PC-9 (cell line): ENCODE measurements around the gene DAPK2. TPM values are rescaled to one million over a fixed set of nuclear protein-coding genes. Genes with fewer than 3 reads are reported as not detected.

Experiments used
- BruUV-seq: library from RNA; stranded (reverse); fragments of 400-500 nt; replicated peaks from 2 replicates; lab custom pipeline; 2021; lab: Mats Ljungman, UMichigan
- CTCF ChIA-PET: fragments of 300-600 bp; sonication (Branson Sonifier 250); formaldehyde crosslinking; loops from one replicate; lab custom pipeline; 2022; ENCODE audit warnings: antibody characterized with exemption; lab: Charles Lee
- POLR2A ChIA-PET: fragments of 300-600 bp; sonication (Branson Sonifier 250); formaldehyde crosslinking; loops from one replicate; lab custom pipeline; 2022; ENCODE audit warnings: antibody characterized with exemption; ENCODE audit not compliant: unreplicated experiment; lab: Charles Lee
- DNase-seq, 2 experiments: peaks; one replicate each; pipeline versions ENCODE4 v3.0.0 to v3.0.0-alpha.2; 2015 to 2022; ENCODE audit warnings: mixed read lengths in 1 of 2
- H2AFZ ChIP-seq: fragments of 200-600 bp; sonication (generic); 2 replicates; pipeline ENCODE4 v1.8.1; 2017; ENCODE audit warnings: antibody characterized with exemption
- H3F3A ChIP-seq: fragments of 200-600 bp; sonication (generic); 2 replicates; pipeline ENCODE4 v1.8.1; 2017; ENCODE audit warnings: antibody characterized with exemption, mild to moderate bottlenecking, low read depth; ENCODE audit not compliant: insufficient read depth
- H3K27ac ChIP-seq: fragments of 200-600 bp; sonication (generic); 2 replicates; pipeline ENCODE4 v1.6.1; 2016; ENCODE audit warnings: mixed run types
- H3K27me3 ChIP-seq: fragments of 200-600 bp; sonication (generic); 2 replicates; pipeline ENCODE4 v1.6.1; 2016; ENCODE audit warnings: low read depth, mixed run types; ENCODE audit not compliant: insufficient read depth
- H3K36me3 ChIP-seq: fragments of 200-600 bp; sonication (generic); 2 replicates; pipeline ENCODE4 v1.6.1; 2016; ENCODE audit warnings: low read depth, mixed run types
- H3K4me1 ChIP-seq: fragments of 200-600 bp; sonication (generic); replicated peaks from 2 replicates; pipeline ENCODE4 v1.6.1; 2016; ENCODE audit warnings: mixed run types; ENCODE audit not compliant: insufficient read depth
- H3K4me2 ChIP-seq: fragments of 200-600 bp; sonication (generic); 2 replicates; pipeline ENCODE4 v1.6.1; 2017; ENCODE audit warnings: mixed run types
- H3K4me3 ChIP-seq: fragments of 200-600 bp; sonication (generic); 2 replicates; pipeline ENCODE4 v1.6.1; 2016; ENCODE audit warnings: mixed run types
- H3K79me2 ChIP-seq: fragments of 200-600 bp; sonication (generic); 2 replicates; pipeline ENCODE4 v1.6.1; 2017; ENCODE audit warnings: low read depth, mixed run types
- H3K9me2 ChIP-seq: fragments of 200-600 bp; sonication (generic); 2 replicates; pipeline ENCODE4 v1.8.1; 2017; ENCODE audit warnings: mild to moderate bottlenecking; ENCODE audit not compliant: insufficient read depth
- H3K9me3 ChIP-seq: fragments of 200-600 bp; sonication (generic); 2 replicates; pipeline ENCODE4 v1.8.1; 2016; ENCODE audit warnings: low read depth; ENCODE audit not compliant: insufficient read depth
- H4K20me1 ChIP-seq: fragments of 200-600 bp; sonication (generic); 2 replicates; pipeline ENCODE4 v1.8.1; 2017; ENCODE audit not compliant: insufficient read depth
- CTCF ChIP-seq: fragments of 200-600 bp; sonication (generic); conservative IDR thresholded peaks from 2 replicates; pipeline ENCODE4 v1.6.1; 2017; ENCODE audit warnings: mixed run types, antibody characterized with exemption, mild to moderate bottlenecking, moderate library complexity
- EZH2 ChIP-seq: fragments of 200-600 bp; sonication (generic); IDR thresholded peaks from 2 replicates; pipeline ENCODE4 v1.8.0; 2017; ENCODE audit warnings: antibody characterized with exemption, low read depth
- intact Hi-C: fragments of 100-400 bp; cut with micrococcal nuclease; formaldehyde crosslinking; loops from one replicate; pipeline ENCODE4 v1.10.0; 2022; ENCODE audit not compliant: unreplicated experiment
- total RNA-seq: library from RNA; stranded (reverse); gene quantifications from 2 replicates; pipeline ENCODE4 v1.2.3, GENCODE V29; 2021

The DAPK2 gene
- total RNA-seq, 1 experiment from 2014 or later: 11.0 TPM

- no peak overlapping the region for H3K27ac ChIP-seq
- no peaks in the 10 kb centered on the region for H3K27me3 ChIP-seq
- no peaks in the 10 kb centered on the region for H3F3A ChIP-seq
- H2AFZ ChIP-seq: no peak overlapping the region
- H4K20me1 ChIP-seq: no peaks in the 10 kb centered on the region
- intact Hi-C loops: no loop called here
- no peak for DNase-seq
- no TSS peak for BruUV-seq
- H3K36me3 ChIP-seq: no peaks in the 10 kb centered on the region
- H3K9me2 ChIP-seq: no peaks in the 10 kb centered on the region
- ChIA-PET CTCF (no interaction called here), POLR2A (no interaction called here)
- H3K4me3 ChIP-seq: no peak overlapping the region
- no peaks in the 10 kb centered on the region for H3K9me3 ChIP-seq
- no peaks in the 10 kb centered on the region for H3K4me1 ChIP-seq
- no peaks in the 10 kb centered on the region for H3K79me2 ChIP-seq
- H3K4me2 ChIP-seq: no peak overlapping the region
- no peak for TF ChIP-seq EZH2
These were observed 114.7 kb downstream of the DAPK2 start for GRCh38 chr15:63931556-63931955.

DNA sequence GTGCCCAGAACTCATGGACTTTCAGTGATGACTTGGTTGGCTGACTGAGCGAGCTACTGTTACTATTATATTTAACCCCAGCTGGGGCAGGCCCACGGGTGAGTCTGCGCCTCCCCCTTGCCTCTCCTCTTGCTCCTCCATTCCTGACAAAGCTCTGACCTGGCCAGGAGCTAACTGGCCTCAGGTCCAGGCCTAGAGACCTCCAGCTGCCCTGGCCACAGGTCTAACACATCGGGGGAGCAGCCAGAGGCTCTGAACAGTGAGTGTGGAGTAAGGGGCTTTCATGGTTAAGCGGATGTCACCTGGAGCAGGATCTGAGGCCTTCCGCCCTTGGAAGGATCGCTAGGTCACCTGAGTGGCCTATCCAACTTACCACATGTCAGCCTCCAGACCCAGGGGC, 116.3 kb downstream of the DAPK2 start:
- no peak overlapping the region for H3K27ac ChIP-seq
- H3F3A ChIP-seq: no peaks in the 10 kb centered on the region
- H3K36me3 ChIP-seq: no peaks in the 10 kb centered on the region
- no peaks in the 10 kb centered on the region for H3K79me2 ChIP-seq
- H3K9me2 ChIP-seq: no peaks in the 10 kb centered on the region
- no TSS peak for BruUV-seq
- H3K27me3 ChIP-seq: no peaks in the 10 kb centered on the region
- no peak overlapping the region for H3K4me3 ChIP-seq
- DNase-seq: no peak
- ChIA-PET POLR2A (no interaction called here), CTCF (no interaction called here)
- H2AFZ ChIP-seq: no peak overlapping the region
- H4K20me1 ChIP-seq: no peaks in the 10 kb centered on the region
- H3K4me2 ChIP-seq: no peak overlapping the region
- H3K4me1 ChIP-seq: no peaks in the 10 kb centered on the region
- H3K9me3 ChIP-seq: no peaks in the 10 kb centered on the region
- intact Hi-C loops: no loop called here
- TF ChIP-seq CTCF: no peak
- TF ChIP-seq EZH2: no peak

GRCh38 chr15:63928185-63928842, 118.0 kb downstream of the DAPK2 start:
- Histone ChIP-seq H3K9me3 (no peaks in the 10 kb centered on the region), H3K4me3 (no peak overlapping the region), H3K9me2 (no peaks in the 10 kb centered on the region), H3K4me1 (no peaks in the 10 kb centered on the region), H3K36me3 (no peaks in the 10 kb centered on the region), H2AFZ (no peak overlapping the region), H3K79me2 (no peaks in the 10 kb centered on the region), H3K4me2 (no peak overlapping the region), H3F3A (no peaks in the 10 kb centered on the region), H3K27ac (no peak overlapping the region), H3K27me3 (no peaks in the 10 kb centered on the region), H4K20me1 (no peaks in the 10 kb centered on the region)
- intact Hi-C loops: no loop called here
- POLR2A ChIA-PET: no interaction called here
- BruUV-seq: no TSS peak
- DNase-seq: no peak
- CTCF ChIA-PET: interaction anchor here (0.7 kb wide), 1 partner anchor 175 kb away, joined by 3 read pairs; no protein-coding TSS in a partner anchor
- no peak for TF ChIP-seq CTCF
- TF ChIP-seq EZH2: no peak
